Suprapubic skin (tissue), 4 donors: ENCODE data around the gene IRF2BP2. TPM values are rescaled to one million over a fixed set of nuclear protein-coding genes. Genes with fewer than 3 reads are reported as not detected.

ENCODE experiments used
- DNase-seq, 2 donors: peaks; one replicate each; pipeline ENCODE4 v3.0.0-alpha.2; 2019; ENCODE audit warnings: low spot score in 2 of 2
- H3K27ac ChIP-seq: fragments of 200-600 bp; sonication (generic); one replicate; pipeline ENCODE4 v1.5.1; 2019
- H3K27me3 ChIP-seq: fragments of 200-600 bp; sonication (generic); one replicate; pipeline ENCODE4 v1.5.1; 2019
- H3K36me3 ChIP-seq: fragments of 200-600 bp; sonication (generic); one replicate; pipeline ENCODE4 v1.5.1; 2019
- H3K4me1 ChIP-seq: fragments of 200-600 bp; sonication (generic); one replicate; pipeline ENCODE4 v1.5.1; 2019
- H3K4me3 ChIP-seq: fragments of 200-600 bp; sonication (generic); one replicate; pipeline ENCODE4 v1.5.1; 2019; ENCODE audit warnings: mild to moderate bottlenecking
- H3K9me3 ChIP-seq: fragments of 200-600 bp; sonication (generic); one replicate; pipeline ENCODE4 v1.5.1; 2019
- EP300 ChIP-seq: sonication (generic); formaldehyde crosslinking; IDR thresholded peaks from one replicate; pipeline ENCODE4 v1.6.1; 2017; ENCODE audit warnings: antibody characterized with exemption
- POLR2A ChIP-seq, 2 donors: fragments of 450-650 bp; IDR thresholded peaks; one replicate each; pipeline ENCODE4 v1.6.1; 2017; ENCODE audit warnings: antibody characterized with exemption in 2 of 2, mild to moderate bottlenecking in 2 of 2, moderate library complexity in 2 of 2
- POLR2AphosphoS5 ChIP-seq, 3 donors: sonication (generic); formaldehyde crosslinking; IDR thresholded peaks; one replicate each; pipeline ENCODE4 v1.6.1; 2017; ENCODE audit warnings: antibody characterized with exemption in 3 of 3
- WGBS: methylation state at CpG from one replicate; pipeline ENCODE4 v1.1.5; 2018; 5-methylcytosine and 5-hydroxymethylcytosine counted together
- total RNA-seq, 4 donors: library from RNA; depleted of rRNA; stranded (reverse); fragments of >200 nt; gene quantifications; one replicate each; pipeline ENCODE4 v1.1.0, GENCODE V29; 2016
- TF ChIP-seq, protein P1 (sequence below), 2 donors: fragments of 200-600 bp in 1 of 2; fragments of 450-650 bp in 1 of 2; sonication (generic) in 1 of 2; IDR thresholded peaks; one replicate each; pipeline ENCODE4 v1.5.1; 2016 to 2019; ENCODE audit warnings: antibody characterized with exemption in 2 of 2, mild to moderate bottlenecking in 1 of 2, moderate library complexity in 1 of 2

The IRF2BP2 gene
- total RNA-seq, 4 donors from 2014 or later: 129 to 195 (median 159) TPM

DNA sequence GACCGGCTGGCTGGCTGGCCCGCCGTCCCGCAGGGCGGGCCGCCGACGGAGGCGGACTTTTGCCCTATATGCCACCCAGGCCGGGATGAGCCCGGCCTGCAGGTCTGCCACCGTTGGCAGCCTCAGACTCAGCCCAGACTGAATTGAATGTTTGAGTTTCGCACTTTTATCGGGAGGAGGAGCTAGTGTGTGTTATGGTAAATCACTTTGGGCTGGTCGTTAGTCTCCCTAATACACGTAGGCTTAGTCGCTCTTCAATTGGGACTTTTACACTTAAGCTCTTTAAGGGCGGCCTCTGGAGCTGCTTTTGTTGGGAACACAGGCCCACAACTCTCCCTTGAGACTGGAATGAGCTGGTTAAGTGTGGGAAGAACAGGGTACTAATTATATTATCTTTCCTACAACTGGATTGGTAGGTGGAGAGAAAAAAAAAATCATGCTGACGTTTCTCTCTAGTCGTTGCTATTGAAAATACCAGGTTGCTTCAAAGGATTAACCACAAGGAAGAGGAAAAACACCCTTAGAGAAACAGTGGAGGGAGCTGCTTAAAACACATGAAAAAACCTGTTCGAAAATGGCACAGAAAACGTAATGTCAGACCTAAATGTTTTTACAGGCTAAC is 1.4 kb upstream of the IRF2BP2 start:
- H3K9me3 ChIP-seq: no peaks in the 10 kb centered on the region
- DNase-seq: no peak
- H3K27me3 ChIP-seq: no peaks in the 10 kb centered on the region
- H3K36me3 ChIP-seq: peaks cover 18% of the 10 kb centered on the region
- peaks cover 43% of the 10 kb centered on the region for H3K4me1 ChIP-seq
- 4% methylated on average over 17 of the region's 22 CpGs for WGBS
- peak overlapping the region; percentile 99 for H3K27ac ChIP-seq
- TF ChIP-seq POLR2A (IDR thresholded peaks at IDR 0.05): no peak
- TF ChIP-seq, protein P1, sequence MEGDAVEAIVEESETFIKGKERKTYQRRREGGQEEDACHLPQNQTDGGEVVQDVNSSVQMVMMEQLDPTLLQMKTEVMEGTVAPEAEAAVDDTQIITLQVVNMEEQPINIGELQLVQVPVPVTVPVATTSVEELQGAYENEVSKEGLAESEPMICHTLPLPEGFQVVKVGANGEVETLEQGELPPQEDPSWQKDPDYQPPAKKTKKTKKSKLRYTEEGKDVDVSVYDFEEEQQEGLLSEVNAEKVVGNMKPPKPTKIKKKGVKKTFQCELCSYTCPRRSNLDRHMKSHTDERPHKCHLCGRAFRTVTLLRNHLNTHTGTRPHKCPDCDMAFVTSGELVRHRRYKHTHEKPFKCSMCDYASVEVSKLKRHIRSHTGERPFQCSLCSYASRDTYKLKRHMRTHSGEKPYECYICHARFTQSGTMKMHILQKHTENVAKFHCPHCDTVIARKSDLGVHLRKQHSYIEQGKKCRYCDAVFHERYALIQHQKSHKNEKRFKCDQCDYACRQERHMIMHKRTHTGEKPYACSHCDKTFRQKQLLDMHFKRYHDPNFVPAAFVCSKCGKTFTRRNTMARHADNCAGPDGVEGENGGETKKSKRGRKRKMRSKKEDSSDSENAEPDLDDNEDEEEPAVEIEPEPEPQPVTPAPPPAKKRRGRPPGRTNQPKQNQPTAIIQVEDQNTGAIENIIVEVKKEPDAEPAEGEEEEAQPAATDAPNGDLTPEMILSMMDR (IDR thresholded peaks at IDR 0.05): no peak
- peak in 1 of 3 donors; percentile 11 for TF ChIP-seq POLR2AphosphoS5 (IDR thresholded peaks at IDR 0.05)
- no peak for TF ChIP-seq EP300
- H3K4me3 ChIP-seq: peak overlapping the region; percentile 87

DNA sequence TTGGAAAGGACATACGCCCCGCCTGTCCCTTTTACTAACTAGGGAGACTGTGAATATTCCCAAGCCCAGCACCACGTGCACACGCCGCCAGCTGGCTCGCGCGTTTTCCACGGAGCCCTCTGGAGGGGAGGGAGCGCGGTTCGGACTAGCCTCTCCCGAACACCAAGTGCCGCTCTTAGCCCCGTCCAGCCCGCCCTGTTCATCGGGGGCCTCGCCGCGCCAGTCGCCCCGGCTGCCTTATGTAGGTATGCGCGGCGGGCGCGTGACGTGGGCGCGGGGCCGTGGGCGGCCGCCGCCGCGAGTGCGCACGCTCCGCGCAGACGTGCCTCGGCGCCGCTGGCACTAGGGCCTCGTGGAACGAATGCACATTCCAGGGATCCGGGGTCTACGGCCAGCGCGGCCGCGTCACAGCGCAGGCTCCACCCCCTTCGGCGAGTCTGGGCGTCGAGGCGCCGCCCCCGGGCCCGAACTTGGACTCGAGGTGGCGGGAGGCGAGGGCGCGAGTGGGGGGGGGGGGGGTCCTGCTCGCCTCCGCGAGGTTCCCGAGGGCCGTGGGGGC is 767 bp upstream of the IRF2BP2 start:
- peak; percentile 97 for DNase-seq
- WGBS: 0% methylated on average over 13 of the region's 71 CpGs
- H3K4me3 ChIP-seq: peak overlapping the region; percentile 87
- peaks cover 18% of the 10 kb centered on the region for H3K36me3 ChIP-seq
- no peaks in the 10 kb centered on the region for H3K27me3 ChIP-seq
- peaks cover 41% of the 10 kb centered on the region for H3K4me1 ChIP-seq
- no peaks in the 10 kb centered on the region for H3K9me3 ChIP-seq
- H3K27ac ChIP-seq: peak overlapping the region; percentile 99
- TF ChIP-seq, protein P1 (IDR thresholded peaks at IDR 0.05): no peak
- TF ChIP-seq EP300: peak; percentile 10
- peak; percentile 70 to 94 (median 94) for TF ChIP-seq POLR2AphosphoS5 (IDR thresholded peaks at IDR 0.05)
- TF ChIP-seq POLR2A (IDR thresholded peaks at IDR 0.05): peak; percentile 96 to 99

DNA sequence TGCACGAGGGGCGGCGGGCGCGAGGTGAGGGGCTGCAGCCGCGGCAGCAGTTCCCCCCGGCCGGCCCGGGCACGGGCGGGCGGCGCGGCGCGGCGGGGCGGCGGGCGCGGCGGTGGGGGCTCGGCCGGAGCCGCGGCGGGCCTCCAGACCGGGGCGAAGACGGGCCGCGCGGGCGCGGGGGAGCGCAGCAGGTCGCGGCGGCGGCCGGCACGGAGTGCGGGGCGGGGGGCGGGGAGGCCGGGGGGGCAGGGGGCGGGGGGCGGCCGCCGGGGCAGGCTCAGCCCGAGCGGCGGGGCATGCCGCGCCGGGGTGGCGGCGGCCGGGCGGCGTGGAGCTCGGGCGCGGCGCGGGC is 311 bp downstream of the IRF2BP2 start:
- peaks cover 18% of the 10 kb centered on the region for H3K36me3 ChIP-seq
- peak overlapping the region; percentile 99 for H3K27ac ChIP-seq
- DNase-seq: no peak
- H3K4me3 ChIP-seq: peak overlapping the region; percentile 87
- H3K27me3 ChIP-seq: no peaks in the 10 kb centered on the region
- peaks cover 48% of the 10 kb centered on the region for H3K4me1 ChIP-seq
- TF ChIP-seq, protein P1 (IDR thresholded peaks at IDR 0.05): no peak
- no peaks in the 10 kb centered on the region for H3K9me3 ChIP-seq
- WGBS: 0% methylated on average over 1 of the region's 67 CpGs

DNA sequence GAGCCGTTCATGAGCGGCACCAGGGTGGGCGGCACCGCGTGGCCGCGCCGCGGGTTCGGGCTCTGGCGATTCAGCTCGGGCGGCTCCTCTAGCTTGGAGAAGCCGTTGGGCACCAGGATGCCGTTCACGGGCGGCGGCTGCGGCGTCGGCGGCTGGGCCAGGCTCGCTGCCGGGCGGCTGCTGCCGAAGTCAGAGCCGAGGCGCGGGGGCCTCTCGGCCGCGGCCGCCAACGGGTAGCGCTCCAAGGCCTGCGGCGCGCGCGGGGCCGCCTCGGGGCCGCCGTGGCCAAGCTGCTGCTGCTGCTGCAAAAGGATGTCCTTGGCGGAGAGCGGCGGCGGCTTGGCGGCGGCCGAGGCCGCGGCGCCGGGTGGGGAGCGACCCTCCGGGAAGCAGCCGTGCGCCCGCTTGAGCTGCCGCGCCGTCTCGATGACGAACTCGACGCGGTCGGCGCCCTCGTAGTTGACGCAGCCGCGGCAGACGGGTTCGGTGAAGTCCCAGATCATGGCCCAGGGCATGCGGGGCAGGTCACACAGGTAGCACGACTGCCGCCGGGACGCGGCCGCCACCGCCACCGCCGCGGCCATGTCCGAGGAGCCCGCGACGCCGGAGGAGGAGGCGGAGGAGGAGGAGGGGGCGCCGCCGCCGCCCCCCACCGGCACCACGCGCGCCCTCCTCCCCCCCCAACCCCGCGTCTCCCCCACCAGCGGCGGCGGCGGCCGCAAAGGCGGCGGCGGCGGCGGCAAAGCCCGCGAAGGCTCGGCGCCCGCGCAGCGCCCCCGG is 877 bp downstream of the IRF2BP2 start:
- peaks cover 18% of the 10 kb centered on the region for H3K36me3 ChIP-seq
- WGBS: 0% methylated on average over 6 of the region's 121 CpGs
- H3K9me3 ChIP-seq: no peaks in the 10 kb centered on the region
- peak in 1 of 2 donors; percentile 81 for DNase-seq
- H3K27me3 ChIP-seq: no peaks in the 10 kb centered on the region
- peak overlapping the region; percentile 87 for H3K4me3 ChIP-seq
- no peak for TF ChIP-seq EP300
- peak in 2 of 3 donors; percentile 12 to 37 for TF ChIP-seq POLR2AphosphoS5 (IDR thresholded peaks at IDR 0.05)
- H3K27ac ChIP-seq: peak overlapping the region; percentile 99
- peaks cover 48% of the 10 kb centered on the region for H3K4me1 ChIP-seq

DNA sequence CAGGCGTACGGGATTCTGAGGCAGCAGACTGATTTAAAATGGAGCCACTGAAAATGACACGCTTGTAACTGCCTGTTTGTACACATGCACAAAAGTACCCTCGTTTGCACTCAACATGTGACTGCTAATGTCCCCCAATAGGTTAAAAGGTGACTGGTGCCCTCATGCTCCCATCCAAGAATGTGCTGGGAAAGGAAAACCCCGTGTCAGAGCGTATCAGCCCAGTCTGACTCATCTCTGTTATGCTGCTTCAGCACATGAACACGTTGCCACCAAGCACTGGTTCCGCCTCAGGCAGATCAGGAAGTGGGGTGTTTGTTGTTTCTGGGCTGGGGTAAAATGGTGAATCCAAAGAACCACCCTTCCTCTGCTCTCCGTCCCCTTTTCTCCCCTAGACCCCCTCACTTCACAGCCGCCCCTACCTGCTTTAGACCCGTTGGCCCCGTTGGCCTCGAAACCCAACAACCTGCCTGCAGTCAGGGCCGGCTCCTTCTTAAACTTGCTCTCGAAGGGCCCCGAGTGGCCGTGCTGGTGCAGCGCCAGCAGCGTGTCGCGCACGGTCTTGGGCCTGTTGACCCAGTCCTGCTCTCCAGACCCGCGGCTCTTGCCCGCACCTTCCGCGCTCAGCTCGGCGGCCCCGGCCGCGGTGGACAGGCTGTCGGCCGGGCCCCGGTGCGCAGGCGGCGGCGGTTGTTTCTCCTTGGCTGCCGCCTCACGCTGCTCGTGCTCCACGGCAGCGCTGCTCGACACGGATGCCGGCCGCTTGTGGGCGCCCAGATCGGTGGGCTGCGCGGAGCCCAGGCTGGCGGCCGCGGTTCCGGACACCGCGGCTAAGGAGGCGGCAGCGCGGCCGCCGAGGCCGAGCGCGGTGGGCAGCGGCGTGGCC is 1.7 kb downstream of the IRF2BP2 start:
- peak; percentile 92 to 93 for DNase-seq
- H3K27ac ChIP-seq: peak overlapping the region; percentile 99
- H3K27me3 ChIP-seq: no peaks in the 10 kb centered on the region
- peak overlapping the region; percentile 87 for H3K4me3 ChIP-seq
- peak in 1 of 2 donors; percentile 55 for TF ChIP-seq POLR2A (IDR thresholded peaks at IDR 0.05)
- TF ChIP-seq, protein P1 (IDR thresholded peaks at IDR 0.05): no peak
- TF ChIP-seq EP300: peak; percentile 40
- TF ChIP-seq POLR2AphosphoS5 (IDR thresholded peaks at IDR 0.05): peak; percentile 66 to 95 (median 93)
- H3K9me3 ChIP-seq: no peaks in the 10 kb centered on the region
- H3K4me1 ChIP-seq: peaks cover 48% of the 10 kb centered on the region
- 0% methylated on average over 34 of the region's 68 CpGs for WGBS
- H3K36me3 ChIP-seq: peaks cover 18% of the 10 kb centered on the region
